Activated naive CD8-positive, alpha-beta T cell treated with anti-CD3 and anti-CD28 coated beads, Interleukin-2, amount 50 U/mL, for 24 hours (primary cell): ENCODE data around the gene GRAP.
A peak's percentile ranks its signal among the peaks of the same experiment; 100 is the strongest.

Experiments used
- ATAC-seq: fragments of 150-1000 bp; cut with Tn5 transposase; one replicate; pipeline ENCODE4 v1.10.0; 2021
- DNase-seq: peaks from one replicate; pipeline ENCODE4 v3.0.0; 2021
- H3K27ac Mint-ChIP-seq: one replicate; pipeline ENCODE4 v1.8.0; 2021; ENCODE audit warnings: mild to moderate bottlenecking, mixed read lengths
- H3K27me3 Mint-ChIP-seq: one replicate; pipeline ENCODE4 v1.8.0; 2021; ENCODE audit warnings: mixed read lengths
- H3K36me3 Mint-ChIP-seq: one replicate; pipeline ENCODE4 v1.8.0; 2021; ENCODE audit warnings: low read depth, mixed read lengths
- H3K4me1 Mint-ChIP-seq: one replicate; pipeline ENCODE4 v1.8.0; 2021; ENCODE audit warnings: mixed read lengths
- H3K4me3 Mint-ChIP-seq: one replicate; pipeline ENCODE4 v1.8.0; 2021; ENCODE audit warnings: mild to moderate bottlenecking, moderate library complexity, mixed read lengths
- H3K9me3 Mint-ChIP-seq: one replicate; pipeline ENCODE4 v1.8.0; 2021; ENCODE audit warnings: mixed read lengths

Gene GRAP

DNA sequence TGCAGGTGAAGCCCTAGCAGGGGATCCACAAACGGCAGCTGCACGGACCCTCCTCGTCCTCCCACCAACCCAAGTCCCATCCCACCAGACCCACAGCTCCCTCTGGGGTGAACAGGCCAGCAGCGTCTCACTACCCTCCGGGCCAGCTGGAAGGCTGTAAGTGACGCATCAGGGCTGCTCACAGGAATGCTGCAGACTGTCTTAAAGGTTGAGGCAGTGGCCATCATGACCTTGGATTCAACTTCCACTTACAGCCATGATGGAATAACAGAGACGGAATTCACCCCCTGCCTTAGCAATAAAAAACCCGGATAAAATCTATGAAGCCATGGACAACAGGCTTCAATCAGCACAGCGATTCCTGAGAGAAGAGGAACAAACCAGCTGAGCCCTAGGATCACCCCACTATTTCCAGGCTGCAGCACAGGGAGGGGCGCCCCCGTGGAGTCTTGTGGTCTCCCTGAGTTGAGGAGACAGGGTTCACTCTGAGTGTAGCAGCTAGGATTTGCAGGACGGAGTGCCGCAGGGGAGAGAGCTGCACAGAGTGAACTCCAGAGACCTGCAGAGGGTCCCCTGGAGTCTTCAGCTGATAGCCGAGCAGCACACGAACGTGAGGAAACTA is 52.7 kb downstream of the GRAP start:
- no peak for ATAC-seq
- Mint-ChIP-seq H3K9me3 (peaks cover 10% of the 10 kb centered on the region), H3K27ac (no peak overlapping the region), H3K27me3 (no peaks in the 10 kb centered on the region), H3K36me3 (peaks cover 19% of the 10 kb centered on the region), H3K4me1 (peaks cover 19% of the 10 kb centered on the region), H3K4me3 (no peak overlapping the region)
- DNase-seq = no peak

DNA sequence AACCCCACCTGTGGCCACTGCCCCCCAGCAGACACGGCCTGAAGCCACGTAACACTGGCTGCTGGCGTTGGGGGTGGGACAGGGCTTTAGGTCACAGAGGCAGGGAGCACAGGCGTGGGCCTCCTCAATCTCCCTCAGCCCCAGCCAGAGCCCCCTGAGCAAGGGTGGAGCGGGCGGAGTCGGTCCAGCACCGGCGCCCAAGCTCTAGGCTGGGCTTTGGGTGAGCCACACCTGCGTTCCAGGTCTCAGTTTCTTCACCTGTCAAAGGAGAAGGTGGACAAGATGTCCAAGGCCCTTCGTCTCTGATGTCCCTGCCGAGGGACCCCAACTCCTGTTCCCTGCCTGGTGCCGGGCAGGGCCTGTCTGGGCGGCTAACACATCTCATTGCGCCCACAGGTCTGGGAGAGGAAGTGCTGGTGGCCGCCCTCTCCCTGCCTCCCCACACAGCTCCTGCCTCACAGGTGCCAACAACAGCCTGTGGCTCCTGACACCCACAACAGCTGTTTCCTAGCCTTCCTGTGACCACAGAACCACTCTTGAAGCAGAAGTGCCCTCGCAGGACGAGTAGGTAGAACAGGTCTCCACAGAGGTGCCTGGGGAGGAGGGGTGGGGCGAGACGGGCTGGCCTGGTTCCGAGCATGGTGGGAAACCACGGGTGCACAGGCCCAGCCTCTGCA is 54.2 kb downstream of the GRAP start:
- Mint-ChIP-seq H3K9me3 (peaks cover 10% of the 10 kb centered on the region), H3K36me3 (peaks cover 19% of the 10 kb centered on the region), H3K27me3 (no peaks in the 10 kb centered on the region), H3K27ac (no peak overlapping the region), H3K4me1 (peaks cover 19% of the 10 kb centered on the region), H3K4me3 (no peak overlapping the region)
- ATAC-seq (peak; percentile 37), DNase-seq (no peak)

GRCh38 chr17:18991531-18992315 is 55.0 kb downstream of the GRAP start:
- no peak for ATAC-seq
- Mint-ChIP-seq H3K9me3 (peaks cover 10% of the 10 kb centered on the region), H3K27me3 (no peaks in the 10 kb centered on the region), H3K27ac (no peak overlapping the region), H3K4me1 (peaks cover 26% of the 10 kb centered on the region), H3K4me3 (no peak overlapping the region), H3K36me3 (peaks cover 18% of the 10 kb centered on the region)
- no peak for DNase-seq

GRCh38 chr17:18990331-18990730 is 56.4 kb downstream of the GRAP start:
- Mint-ChIP-seq H3K9me3 (peaks cover 5% of the 10 kb centered on the region), H3K27ac (no peak overlapping the region), H3K4me1 (peaks cover 27% of the 10 kb centered on the region), H3K36me3 (peaks cover 13% of the 10 kb centered on the region), H3K4me3 (no peak overlapping the region), H3K27me3 (no peaks in the 10 kb centered on the region)
- ATAC-seq (no peak), DNase-seq (no peak)

- no peak overlapping the region for H3K27ac Mint-ChIP-seq
- H3K36me3 Mint-ChIP-seq = peaks cover 7% of the 10 kb centered on the region
- DNase-seq (no peak), ATAC-seq (no peak)
- no peaks in the 10 kb centered on the region for H3K9me3 Mint-ChIP-seq
- peaks cover 21% of the 10 kb centered on the region for H3K4me1 Mint-ChIP-seq
- no peaks in the 10 kb centered on the region for H3K27me3 Mint-ChIP-seq
- H3K4me3 Mint-ChIP-seq = no peak overlapping the region
These were observed 58.1 kb downstream of the GRAP start for GRCh38 chr17:18988546-18989173.

- H3K36me3 Mint-ChIP-seq = peaks cover 4% of the 10 kb centered on the region
- H3K4me3 Mint-ChIP-seq = no peak overlapping the region
- H3K27ac Mint-ChIP-seq = no peak overlapping the region
- H3K4me1 Mint-ChIP-seq = peaks cover 15% of the 10 kb centered on the region
- no peaks in the 10 kb centered on the region for H3K27me3 Mint-ChIP-seq
- ATAC-seq = no peak
- no peak for DNase-seq
- no peaks in the 10 kb centered on the region for H3K9me3 Mint-ChIP-seq
These were observed 58.8 kb downstream of the GRAP start for GRCh38 chr17:18987862-18988545.

- Mint-ChIP-seq H3K4me1 (peaks cover 10% of the 10 kb centered on the region), H3K27me3 (no peaks in the 10 kb centered on the region), H3K4me3 (no peak overlapping the region), H3K9me3 (no peaks in the 10 kb centered on the region), H3K27ac (no peak overlapping the region), H3K36me3 (peaks cover 4% of the 10 kb centered on the region)
- ATAC-seq (no peak), DNase-seq (no peak)
These were observed 59.5 kb downstream of the GRAP start for GRCh38 chr17:18987230-18987610.

DNA sequence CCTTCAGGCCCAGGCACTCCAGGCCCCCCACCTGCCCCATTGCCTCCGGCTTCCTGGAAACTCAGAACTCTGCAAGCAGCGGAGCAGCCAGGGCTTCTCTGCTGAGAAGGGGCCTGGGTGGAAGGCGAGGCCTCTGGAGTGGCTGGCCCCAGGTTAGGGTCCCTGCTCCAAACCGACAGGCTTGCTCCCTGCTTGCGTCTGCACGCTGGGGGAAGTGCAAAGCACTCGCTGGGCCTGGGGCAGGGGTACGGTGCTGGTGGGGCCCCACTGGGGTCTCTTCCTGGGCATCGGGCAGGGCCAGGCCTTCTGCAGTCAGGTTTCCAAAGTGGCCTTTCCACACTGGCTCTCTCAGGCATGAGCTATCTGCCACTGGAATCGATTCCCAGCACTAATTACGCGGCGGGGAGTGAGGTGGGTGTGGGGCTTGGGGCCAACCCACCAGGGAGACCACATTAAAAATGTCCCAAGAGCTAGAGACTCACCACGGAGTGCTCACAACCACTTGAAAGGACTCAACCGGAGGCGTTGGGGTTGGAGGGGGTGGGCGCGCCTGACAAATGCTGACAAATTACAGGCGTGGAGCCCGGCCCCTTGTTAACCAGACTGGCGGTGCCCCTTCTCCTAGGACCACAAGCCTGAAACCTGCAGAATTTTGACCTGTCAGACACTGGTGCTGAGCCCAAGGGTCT is 60.1 kb downstream of the GRAP start:
- ATAC-seq = peak; percentile 31
- Mint-ChIP-seq H3K9me3 (no peaks in the 10 kb centered on the region), H3K36me3 (peaks cover 4% of the 10 kb centered on the region), H3K4me3 (no peak overlapping the region), H3K27ac (no peak overlapping the region), H3K4me1 (peaks cover 10% of the 10 kb centered on the region), H3K27me3 (no peaks in the 10 kb centered on the region)
- DNase-seq = peak; percentile 26

GRCh38 chr17:18985475-18985874 is 61.3 kb downstream of the GRAP start:
- H3K4me1 Mint-ChIP-seq = peaks cover 10% of the 10 kb centered on the region
- DNase-seq (no peak), ATAC-seq (no peak)
- H3K4me3 Mint-ChIP-seq = no peak overlapping the region
- no peak overlapping the region for H3K27ac Mint-ChIP-seq
- no peaks in the 10 kb centered on the region for H3K9me3 Mint-ChIP-seq
- H3K36me3 Mint-ChIP-seq = peaks cover 4% of the 10 kb centered on the region
- H3K27me3 Mint-ChIP-seq = no peaks in the 10 kb centered on the region

GRCh38 chr17:18984273-18985114 is 62.3 kb downstream of the GRAP start:
- ATAC-seq = no peak
- H3K36me3 Mint-ChIP-seq = peaks cover 4% of the 10 kb centered on the region
- no peak overlapping the region for H3K4me3 Mint-ChIP-seq
- no peaks in the 10 kb centered on the region for H3K9me3 Mint-ChIP-seq
- no peak for DNase-seq
- no peak overlapping the region for H3K27ac Mint-ChIP-seq
- H3K27me3 Mint-ChIP-seq = no peaks in the 10 kb centered on the region
- peaks cover 10% of the 10 kb centered on the region for H3K4me1 Mint-ChIP-seq

GRCh38 chr17:18981642-18982424 is 64.9 kb downstream of the GRAP start:
- DNase-seq (no peak), ATAC-seq (peak; percentile 44)
- Mint-ChIP-seq H3K36me3 (peaks cover 9% of the 10 kb centered on the region), H3K9me3 (no peaks in the 10 kb centered on the region), H3K4me1 (peaks cover 3% of the 10 kb centered on the region), H3K27me3 (no peaks in the 10 kb centered on the region), H3K27ac (no peak overlapping the region), H3K4me3 (no peak overlapping the region)

DNA sequence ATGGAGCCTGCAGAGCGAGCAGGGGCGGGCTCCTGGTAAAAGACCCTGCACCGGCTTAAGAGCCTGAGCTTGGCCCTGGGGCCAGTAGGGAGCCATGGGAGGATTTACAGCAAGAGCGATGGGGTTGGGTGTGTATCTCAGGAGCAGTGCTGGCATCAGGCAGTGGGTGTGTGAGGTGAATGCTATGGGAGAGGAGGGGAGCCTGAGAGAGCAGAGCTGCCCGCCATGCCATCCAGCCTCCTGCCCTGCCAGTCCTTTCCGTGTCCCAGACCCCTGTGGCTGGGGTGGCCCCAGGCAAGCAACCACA is 65.5 kb downstream of the GRAP start:
- no peak overlapping the region for H3K27ac Mint-ChIP-seq
- peaks cover 9% of the 10 kb centered on the region for H3K36me3 Mint-ChIP-seq
- peaks cover 1% of the 10 kb centered on the region for H3K4me1 Mint-ChIP-seq
- no peak overlapping the region for H3K4me3 Mint-ChIP-seq
- DNase-seq = no peak
- no peaks in the 10 kb centered on the region for H3K9me3 Mint-ChIP-seq
- no peak for ATAC-seq
- H3K27me3 Mint-ChIP-seq = no peaks in the 10 kb centered on the region
